ENCODE results near the gene PDGFRB. TPM values are rescaled to one million over a fixed set of nuclear protein-coding genes. Genes with fewer than 3 reads are reported as not detected.

PDGFRB gene
- total and polyA plus RNA-seq, 2 donors (not counting 1 experiment from before 2014, with no cell fraction given), result 231 to 347 TPM

GRCh38 chr5:150126921-150127265 lies 28.8 kb downstream of the PDGFRB start:
- H3K9me3 ChIP-seq (ENCODE audit: control insufficient read depth, insufficient read depth, low read depth, low read length), result no peaks in the 10 kb centered on the region
- H2AFZ ChIP-seq (ENCODE audit: low read length), result no peak overlapping the region
- H3K27ac ChIP-seq (ENCODE audit: insufficient read depth, low read length), result no peak overlapping the region
- TF ChIP-seq EZH2 (IDR thresholded peaks at IDR 0.05; ENCODE audit: low read length, missing control alignments) (no peak), CTCF (conservative IDR thresholded peaks at IDR 0.05 in 1 of 2, IDR thresholded peaks at IDR 0.05 in 1 of 2; ENCODE audit: low read depth in 1 of 2, low read length in 2 of 2) (no peak)
- H4K20me1 ChIP-seq (ENCODE audit: control insufficient read depth, extremely low read depth, insufficient read depth, low read length), result no peaks in the 10 kb centered on the region
- no peak overlapping the region for H3K9ac ChIP-seq (ENCODE audit: insufficient read depth, low read length)
- DNase-seq (ENCODE audit: low read depth in 2 of 2), result no peak
- H3K4me2 ChIP-seq (ENCODE audit: extremely low read depth, insufficient read depth, low read length), result no peak overlapping the region
- peaks cover 20% of the 10 kb centered on the region for H3K4me1 ChIP-seq (ENCODE audit: control insufficient read depth, extremely low read depth, insufficient read depth, low read length)
- H3K27me3 ChIP-seq (ENCODE audit: control insufficient read depth, insufficient read depth, low read length), result no peaks in the 10 kb centered on the region
- peaks cover 66% of the 10 kb centered on the region for H3K36me3 ChIP-seq (ENCODE audit: control insufficient read depth, insufficient read depth, low read length)
- no peak overlapping the region for H3K4me3 ChIP-seq (replicated peaks in 1 of 4; ENCODE audit: control extremely low read depth in 1 of 4, insufficient read depth in 1 of 4, low read depth in 3 of 4, low read length in 4 of 4)
- H3K79me2 ChIP-seq (ENCODE audit: control insufficient read depth, insufficient read depth, low read length), result peaks cover 11% of the 10 kb centered on the region

GRCh38 chr5:150126199-150126920 lies 29.3 kb downstream of the PDGFRB start:
- Histone ChIP-seq H3K27me3 (ENCODE audit: control insufficient read depth, insufficient read depth, low read length) (no peaks in the 10 kb centered on the region), H3K4me2 (ENCODE audit: extremely low read depth, insufficient read depth, low read length) (no peak overlapping the region), H4K20me1 (ENCODE audit: control insufficient read depth, extremely low read depth, insufficient read depth, low read length) (no peaks in the 10 kb centered on the region), H3K4me1 (ENCODE audit: control insufficient read depth, extremely low read depth, insufficient read depth, low read length) (peaks cover 16% of the 10 kb centered on the region), H3K79me2 (ENCODE audit: control insufficient read depth, insufficient read depth, low read length) (peaks cover 11% of the 10 kb centered on the region), H3K36me3 (ENCODE audit: control insufficient read depth, insufficient read depth, low read length) (peaks cover 66% of the 10 kb centered on the region), H3K9ac (ENCODE audit: insufficient read depth, low read length) (no peak overlapping the region), H3K4me3 (replicated peaks in 1 of 4; ENCODE audit: control extremely low read depth in 1 of 4, insufficient read depth in 1 of 4, low read depth in 3 of 4, low read length in 4 of 4) (no peak overlapping the region), H3K9me3 (ENCODE audit: control insufficient read depth, insufficient read depth, low read depth, low read length) (no peaks in the 10 kb centered on the region), H2AFZ (ENCODE audit: low read length) (no peak overlapping the region), H3K27ac (ENCODE audit: insufficient read depth, low read length) (no peak overlapping the region)
- TF ChIP-seq EZH2 (IDR thresholded peaks at IDR 0.05; ENCODE audit: low read length, missing control alignments) (no peak), CTCF (conservative IDR thresholded peaks at IDR 0.05 in 1 of 2, IDR thresholded peaks at IDR 0.05 in 1 of 2; ENCODE audit: low read depth in 1 of 2, low read length in 2 of 2) (no peak)
- no peak for DNase-seq (ENCODE audit: low read depth in 2 of 2)

- Histone ChIP-seq H3K27ac (ENCODE audit: insufficient read depth, low read length) (no peak overlapping the region), H3K4me2 (ENCODE audit: extremely low read depth, insufficient read depth, low read length) (no peak overlapping the region), H4K20me1 (ENCODE audit: control insufficient read depth, extremely low read depth, insufficient read depth, low read length) (no peaks in the 10 kb centered on the region), H3K9ac (ENCODE audit: insufficient read depth, low read length) (no peak overlapping the region), H3K4me3 (replicated peaks in 1 of 4; ENCODE audit: control extremely low read depth in 1 of 4, insufficient read depth in 1 of 4, low read depth in 3 of 4, low read length in 4 of 4) (no peak overlapping the region), H2AFZ (ENCODE audit: low read length) (no peak overlapping the region), H3K27me3 (ENCODE audit: control insufficient read depth, insufficient read depth, low read length) (no peaks in the 10 kb centered on the region), H3K9me3 (ENCODE audit: control insufficient read depth, insufficient read depth, low read depth, low read length) (no peaks in the 10 kb centered on the region), H3K36me3 (ENCODE audit: control insufficient read depth, insufficient read depth, low read length) (peaks cover 69% of the 10 kb centered on the region), H3K4me1 (ENCODE audit: control insufficient read depth, extremely low read depth, insufficient read depth, low read length) (peaks cover 9% of the 10 kb centered on the region), H3K79me2 (ENCODE audit: control insufficient read depth, insufficient read depth, low read length) (peaks cover 10% of the 10 kb centered on the region)
- no peak for TF ChIP-seq CTCF (conservative IDR thresholded peaks at IDR 0.05 in 1 of 2, IDR thresholded peaks at IDR 0.05 in 1 of 2; ENCODE audit: low read depth in 1 of 2, low read length in 2 of 2)
- no peak for TF ChIP-seq EZH2 (IDR thresholded peaks at IDR 0.05; ENCODE audit: low read length, missing control alignments)
- DNase-seq (ENCODE audit: low read depth in 2 of 2), result no peak
These were observed 30.3 kb downstream of the PDGFRB start for GRCh38 chr5:150125334-150125733.

Measured in fibroblast of lung (primary cell).